VCaP (cell line): ENCODE results near the gene HK3.

Experiments used
- H3K27ac ChIP-seq: fragments of 450-650 bp; 2 replicates; pipeline ENCODE4 v1.5.1; 2017
- TF ChIP-seq, protein P1 (sequence below): fragments of 450-650 bp; conservative IDR thresholded peaks from 2 replicates; pipeline ENCODE4 v1.5.1; 2017; ENCODE audit warnings: mild to moderate bottlenecking, moderate library complexity

The HK3 gene

GRCh38 chr5:176888016-176888864 lies 10.9 kb downstream of the HK3 start:
- H3K27ac ChIP-seq, result no peak overlapping the region
- TF ChIP-seq, protein P1, sequence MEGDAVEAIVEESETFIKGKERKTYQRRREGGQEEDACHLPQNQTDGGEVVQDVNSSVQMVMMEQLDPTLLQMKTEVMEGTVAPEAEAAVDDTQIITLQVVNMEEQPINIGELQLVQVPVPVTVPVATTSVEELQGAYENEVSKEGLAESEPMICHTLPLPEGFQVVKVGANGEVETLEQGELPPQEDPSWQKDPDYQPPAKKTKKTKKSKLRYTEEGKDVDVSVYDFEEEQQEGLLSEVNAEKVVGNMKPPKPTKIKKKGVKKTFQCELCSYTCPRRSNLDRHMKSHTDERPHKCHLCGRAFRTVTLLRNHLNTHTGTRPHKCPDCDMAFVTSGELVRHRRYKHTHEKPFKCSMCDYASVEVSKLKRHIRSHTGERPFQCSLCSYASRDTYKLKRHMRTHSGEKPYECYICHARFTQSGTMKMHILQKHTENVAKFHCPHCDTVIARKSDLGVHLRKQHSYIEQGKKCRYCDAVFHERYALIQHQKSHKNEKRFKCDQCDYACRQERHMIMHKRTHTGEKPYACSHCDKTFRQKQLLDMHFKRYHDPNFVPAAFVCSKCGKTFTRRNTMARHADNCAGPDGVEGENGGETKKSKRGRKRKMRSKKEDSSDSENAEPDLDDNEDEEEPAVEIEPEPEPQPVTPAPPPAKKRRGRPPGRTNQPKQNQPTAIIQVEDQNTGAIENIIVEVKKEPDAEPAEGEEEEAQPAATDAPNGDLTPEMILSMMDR, result no peak

DNA sequence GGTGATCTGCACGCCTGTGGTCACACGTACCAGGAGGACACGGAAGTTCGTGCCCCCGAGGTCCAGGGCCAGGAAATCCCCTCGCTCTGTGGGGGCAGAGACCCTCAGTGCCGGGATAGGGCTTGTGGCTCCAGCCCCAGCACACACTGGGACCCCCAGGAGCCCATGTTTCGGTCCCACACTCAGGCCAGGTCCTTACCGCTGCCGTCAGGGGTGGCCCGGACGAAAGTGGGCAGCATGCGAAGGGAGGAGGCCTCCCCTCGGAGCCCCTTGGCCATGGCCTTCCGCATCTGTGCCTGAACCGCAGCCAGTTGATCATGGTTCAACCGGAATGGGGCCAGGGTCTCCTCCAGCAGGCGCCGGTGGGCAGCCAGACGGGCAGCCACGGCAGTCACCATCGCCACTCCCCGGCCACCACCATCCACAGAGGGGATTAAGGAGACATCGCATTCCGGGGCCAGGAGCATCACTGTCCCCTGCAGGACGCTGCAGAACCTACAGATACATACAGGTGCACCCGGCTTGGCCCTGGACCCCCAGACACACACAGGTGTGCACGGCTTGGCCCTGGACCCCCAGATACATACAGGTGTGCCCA lies 11.8 kb downstream of the HK3 start:
- no peak overlapping the region for H3K27ac ChIP-seq
- TF ChIP-seq, protein P1, result no peak

- TF ChIP-seq, protein P1, result no peak
- H3K27ac ChIP-seq, result no peak overlapping the region
Measured at GRCh38 chr5:176886336-176887251, 12.6 kb downstream of the HK3 start.

GRCh38 chr5:176884571-176884890 lies 14.6 kb downstream of the HK3 start:
- TF ChIP-seq, protein P1, result no peak

GRCh38 chr5:176883700-176884570 lies 15.2 kb downstream of the HK3 start:
- no peak overlapping the region for H3K27ac ChIP-seq
- TF ChIP-seq, protein P1, result no peak

More at GRCh38 chr5:176884571-176884890, 14.6 kb downstream of the HK3 start:
- H3K27ac ChIP-seq, result no peak overlapping the region

- TF ChIP-seq, protein P1, result no peak
Measured at GRCh38 chr5:176882567-176882903, 16.6 kb downstream of the HK3 start.

More at GRCh38 chr5:176882567-176882903, 16.6 kb downstream of the HK3 start:
- H3K27ac ChIP-seq, result no peak overlapping the region
